Dedifferentiated amniotic fluid mesenchymal stem cell (primary cell): ENCODE data around the gene ZKSCAN2.

Experiments used
- DNase-seq: peaks from one replicate; pipeline ENCODE4 v3.0.0-alpha.2; 2016; ENCODE audit errors: extremely low spot score

ZKSCAN2 gene

DNA sequence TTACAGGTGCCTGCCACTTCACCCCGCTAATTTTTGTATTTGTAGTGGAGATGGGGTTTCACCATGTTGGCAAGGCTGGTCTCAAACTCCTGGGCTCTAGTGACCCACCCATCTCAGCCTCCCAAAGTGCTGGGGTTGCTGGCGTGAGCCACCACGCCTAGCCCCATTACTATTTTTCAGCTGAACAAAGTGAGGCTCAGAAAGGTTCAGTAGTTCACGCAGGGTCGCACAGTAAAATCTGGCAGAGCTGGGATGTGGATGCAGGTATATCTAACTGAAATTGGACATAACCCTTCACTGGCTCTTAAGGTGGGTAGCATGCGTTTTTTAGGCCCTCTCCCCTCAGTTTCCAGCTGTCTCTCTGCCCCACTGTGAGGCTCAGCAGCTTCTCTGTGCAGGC is 33.7 kb downstream of the ZKSCAN2 start:
- DNase-seq = no peak

- DNase-seq = no peak
Observed at GRCh38 chr16:25222959-25223358, 34.7 kb downstream of the ZKSCAN2 start.

DNA sequence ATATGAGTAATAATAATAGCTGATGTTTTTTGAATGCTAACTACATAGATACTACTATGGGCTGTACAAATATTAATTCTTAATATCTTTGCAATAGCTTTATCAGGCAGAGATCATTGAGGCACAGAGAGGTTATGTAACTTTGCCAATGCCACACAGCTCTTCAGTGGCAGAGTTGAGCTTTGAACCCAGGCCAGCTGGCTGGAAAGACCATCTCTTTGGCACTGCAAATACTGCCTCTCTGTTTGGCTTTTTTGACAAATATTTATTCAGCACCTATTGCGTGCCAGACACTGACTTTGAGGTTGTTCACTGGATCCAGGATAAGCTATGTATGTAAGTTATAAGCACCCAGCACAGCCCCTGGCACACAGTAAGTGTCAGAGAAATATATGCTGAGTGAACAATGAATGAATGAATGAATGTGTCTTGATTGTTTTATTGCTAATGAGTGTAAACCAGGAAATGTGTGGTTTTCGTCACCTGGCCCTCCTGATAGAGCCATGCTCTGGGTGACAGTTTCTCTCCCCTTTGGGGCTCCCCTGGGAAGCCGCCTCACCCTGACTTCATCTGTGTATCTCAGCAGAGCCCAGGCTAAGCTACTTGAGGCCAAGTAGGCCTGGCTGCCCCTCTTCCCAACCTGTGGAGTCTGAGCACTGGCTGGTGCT is 38.4 kb downstream of the ZKSCAN2 start:
- no peak for DNase-seq

DNA sequence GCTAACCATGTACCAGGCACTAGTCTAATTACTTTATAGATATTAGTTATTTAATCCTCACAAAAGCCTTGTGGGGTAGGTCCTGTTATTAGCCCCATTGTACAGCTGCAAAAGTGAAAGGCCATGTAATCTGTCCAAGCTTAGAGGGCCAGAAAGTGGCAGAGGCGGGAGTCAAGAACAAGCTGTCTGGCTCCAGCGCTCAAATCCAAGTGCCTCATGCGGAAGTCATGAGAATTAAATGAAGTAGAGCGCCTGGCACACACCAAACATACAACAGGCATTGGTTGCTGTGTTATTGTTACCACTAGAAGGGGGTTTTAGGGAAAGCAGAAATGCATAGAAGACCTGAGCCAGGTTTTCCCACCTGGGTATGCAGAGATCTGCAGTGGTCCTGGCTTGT is 39.7 kb downstream of the ZKSCAN2 start:
- DNase-seq = no peak

DNA sequence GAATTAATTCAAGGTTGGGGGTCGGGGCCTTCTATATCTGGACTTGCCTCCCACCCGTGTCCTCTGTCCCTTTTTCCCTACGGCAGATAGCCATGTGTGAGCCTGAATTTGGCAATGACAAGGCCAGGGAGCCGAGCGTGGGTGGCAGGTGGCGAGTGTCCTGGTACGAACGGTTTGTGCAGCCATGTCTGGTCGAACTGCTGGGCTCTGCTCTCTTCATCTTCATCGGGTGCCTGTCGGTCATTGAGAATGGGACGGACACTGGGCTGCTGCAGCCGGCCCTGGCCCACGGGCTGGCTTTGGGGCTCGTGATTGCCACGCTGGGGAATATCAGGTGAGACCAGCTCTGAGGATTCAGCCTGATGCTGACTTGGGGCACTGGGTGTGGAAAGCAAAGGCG is 40.5 kb downstream of the ZKSCAN2 start:
- no peak for DNase-seq

- no peak for DNase-seq
Observed at GRCh38 chr16:25213709-25214397, 43.8 kb downstream of the ZKSCAN2 start.

DNA sequence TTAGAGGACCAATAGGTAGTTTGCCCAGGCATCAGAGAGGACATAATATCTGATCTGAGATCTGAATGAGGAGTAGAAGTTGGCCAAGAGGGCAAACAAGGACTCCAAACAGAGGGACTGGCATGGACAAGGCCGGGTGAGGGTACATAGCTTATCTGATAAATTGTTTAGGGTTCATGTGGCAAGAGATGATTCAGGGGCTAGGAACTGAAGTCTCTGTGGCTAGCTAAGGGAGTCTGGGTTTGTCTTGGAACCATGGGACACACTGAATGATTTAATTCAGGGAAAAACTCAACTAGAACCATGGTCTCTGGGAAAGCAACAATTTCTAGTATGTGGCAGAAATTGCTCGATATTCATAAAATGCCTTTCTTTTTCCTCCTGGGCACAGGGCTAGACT is 45.0 kb downstream of the ZKSCAN2 start:
- DNase-seq = no peak

- no peak for DNase-seq
Observed at GRCh38 chr16:25210758-25211157, 46.9 kb downstream of the ZKSCAN2 start.

DNA sequence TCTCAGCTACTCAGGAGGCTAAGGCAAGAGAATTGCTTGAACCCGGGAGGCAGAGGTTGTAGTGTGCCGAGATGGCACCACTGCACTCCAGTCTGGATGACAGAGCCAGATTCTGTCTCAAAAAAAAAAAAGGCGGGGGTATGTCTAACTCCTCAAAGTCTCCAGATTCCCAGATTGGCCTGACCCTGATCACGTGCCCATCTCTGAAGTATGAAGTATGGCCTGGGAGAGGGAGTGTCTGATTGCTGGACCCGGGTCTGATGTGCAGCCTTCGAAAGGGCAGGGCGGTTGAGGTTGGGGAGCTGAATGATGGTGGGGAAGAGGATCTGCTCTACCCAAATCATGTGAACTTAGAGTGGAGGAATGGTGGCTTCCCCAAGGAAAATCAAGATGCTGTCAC is 58.2 kb downstream of the ZKSCAN2 start:
- DNase-seq = no peak

DNA sequence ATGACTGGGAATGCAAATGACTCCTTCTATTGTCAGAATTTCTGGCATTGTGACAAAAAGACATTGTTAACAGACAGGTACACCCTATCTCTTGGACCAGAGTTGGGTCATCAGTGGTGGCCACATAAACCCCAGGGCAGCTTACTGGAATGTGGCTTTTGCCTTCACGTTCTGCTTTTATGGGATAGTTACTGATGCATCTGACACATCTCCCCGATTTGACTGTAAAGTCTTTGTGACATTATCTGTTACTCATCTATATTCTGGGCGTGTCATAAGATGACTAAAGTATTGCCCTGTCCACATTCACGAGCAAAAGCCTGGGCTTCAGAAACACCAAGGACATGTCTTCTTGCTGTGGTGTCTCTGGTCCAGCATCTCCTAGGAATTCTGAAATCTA is 59.6 kb downstream of the ZKSCAN2 start:
- no peak for DNase-seq

DNA sequence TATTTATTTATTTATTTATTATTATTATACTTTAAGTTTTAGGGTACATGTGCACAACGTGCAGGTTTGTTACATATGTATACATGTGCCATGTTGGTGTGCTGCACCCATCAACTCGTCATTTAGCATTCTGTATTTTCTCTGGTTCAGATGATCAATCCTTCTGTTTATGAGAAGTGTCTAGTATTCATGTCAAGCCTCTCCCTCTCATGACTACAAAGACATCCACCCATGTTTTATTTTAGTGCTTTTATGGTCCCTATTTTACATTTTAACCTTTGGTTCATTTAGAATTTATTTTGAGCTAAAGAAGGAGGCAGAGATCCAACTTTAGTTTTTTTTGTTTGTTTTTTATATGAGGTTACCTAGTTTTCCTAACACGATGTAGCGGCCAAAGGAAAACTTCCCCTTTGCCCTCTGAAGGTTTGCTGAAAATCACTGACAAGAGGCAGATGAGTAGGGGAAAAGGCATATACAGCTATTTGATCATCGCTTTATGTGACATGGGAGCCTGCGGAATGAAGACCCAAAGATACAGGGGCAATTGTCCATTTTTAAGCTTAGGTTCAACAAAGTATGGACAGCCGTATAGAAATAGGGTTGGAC is 63.3 kb downstream of the ZKSCAN2 start:
- DNase-seq = no peak

- DNase-seq = no peak
Observed at GRCh38 chr16:25192096-25192495, 65.5 kb downstream of the ZKSCAN2 start.

- no peak for DNase-seq
Observed at GRCh38 chr16:25189305-25189704, 68.3 kb downstream of the ZKSCAN2 start.

- DNase-seq = no peak
Observed at GRCh38 chr16:25187491-25187795, 70.2 kb downstream of the ZKSCAN2 start.
